ENCODE measurements around the gene ITGA8.
"Not testable (repeated sequence)": the region's sequence is repeated elsewhere in the genome, so short reads cannot be mapped to it uniquely, and the experiment has no call there.

The ITGA8 gene
- 0 to 1.5 reads per million in 2 donors for total RNA-seq

DNA sequence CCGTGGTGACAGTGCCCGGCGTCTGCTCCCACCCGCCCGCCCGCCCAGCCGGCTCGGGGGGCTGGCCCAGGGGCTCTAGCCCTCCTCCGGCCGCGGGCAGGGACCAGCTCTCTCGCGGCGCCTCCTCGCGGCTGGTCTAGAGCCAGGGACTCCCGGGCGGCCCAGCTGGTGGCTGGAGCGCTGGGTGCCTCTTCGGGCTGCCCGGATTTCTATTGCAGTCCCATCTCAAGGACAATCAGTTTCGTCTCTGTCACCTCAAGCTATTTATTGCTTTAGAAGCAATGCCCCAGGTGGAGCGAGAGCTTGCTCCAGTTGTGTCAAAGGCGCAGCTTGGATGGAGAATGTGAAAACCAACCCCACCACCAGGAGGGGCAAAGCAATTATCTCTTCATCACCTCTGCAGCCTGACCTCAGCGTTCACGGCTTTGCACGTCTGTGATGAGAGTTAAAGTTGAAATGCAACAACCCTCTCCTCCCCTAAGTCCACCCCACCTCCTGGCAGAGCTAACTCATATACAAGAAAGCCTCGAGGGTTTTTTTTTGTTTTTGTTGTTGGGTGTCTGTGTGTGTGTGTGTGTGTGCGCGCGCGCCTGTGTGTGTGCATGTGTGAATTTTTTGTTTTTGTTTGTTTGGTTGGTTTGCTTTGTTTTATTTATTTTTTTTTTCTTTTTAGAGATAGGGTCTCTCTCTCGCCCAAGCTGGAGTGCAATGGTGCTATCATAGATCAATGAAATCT lies at the start of gene ITGA8:
ITGA8 (minus strand) TSS at position 24 of the 736 bp plus-strand sequence. CDS start 151 bp downstream, outside the sequence.
- peak in 1 of 5 experiments; percentile 59 for DNase-seq

DNA sequence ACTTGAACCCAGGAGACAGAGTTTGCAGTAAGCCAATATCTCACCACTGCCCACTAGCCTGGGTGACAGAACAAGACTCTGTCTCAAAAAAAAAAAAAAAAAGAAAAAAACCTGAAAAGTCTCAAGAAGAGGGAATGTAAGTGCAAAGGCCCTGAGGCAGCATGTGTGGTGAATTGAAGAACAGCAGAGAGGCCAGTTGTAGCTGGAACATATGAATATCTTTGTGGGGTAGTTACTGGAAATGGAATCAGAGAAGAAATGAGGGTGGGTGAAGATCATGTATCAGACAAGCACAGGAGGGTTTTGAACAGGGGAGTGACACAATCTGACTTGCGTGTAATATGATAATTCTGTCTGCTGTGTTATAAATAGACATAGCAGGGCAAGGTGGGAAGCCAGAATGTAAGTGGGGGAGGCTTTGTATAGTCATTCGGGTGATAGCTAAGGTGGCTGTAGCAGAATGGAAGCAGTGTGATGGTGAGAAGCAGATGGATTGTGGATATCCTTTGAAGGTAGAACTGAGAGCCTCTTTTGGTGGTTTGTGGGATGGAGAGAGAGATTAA lies 45.3 kb upstream of the ITGA8 start:
- DNase-seq: no peak

DNA sequence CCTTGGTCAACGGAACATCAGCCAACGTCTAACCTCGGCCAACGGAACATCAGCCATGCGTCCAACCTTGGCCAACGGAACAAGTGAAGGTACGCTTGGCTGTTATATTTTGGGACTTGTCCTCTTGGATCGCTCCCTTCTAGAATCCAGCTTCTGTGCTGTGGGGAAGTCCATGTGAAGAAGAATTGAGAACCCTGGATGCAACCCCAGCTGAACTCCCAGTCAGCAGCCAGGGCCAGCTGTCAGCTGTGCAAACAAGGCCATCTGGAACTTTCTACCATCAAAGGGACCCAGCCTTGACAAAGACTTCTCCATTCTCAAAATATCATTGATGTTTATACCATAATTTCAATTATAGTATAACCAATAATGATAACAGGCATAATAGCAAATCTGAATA lies 43.3 kb upstream of the ITGA8 start:
- no peak for DNase-seq

DNA sequence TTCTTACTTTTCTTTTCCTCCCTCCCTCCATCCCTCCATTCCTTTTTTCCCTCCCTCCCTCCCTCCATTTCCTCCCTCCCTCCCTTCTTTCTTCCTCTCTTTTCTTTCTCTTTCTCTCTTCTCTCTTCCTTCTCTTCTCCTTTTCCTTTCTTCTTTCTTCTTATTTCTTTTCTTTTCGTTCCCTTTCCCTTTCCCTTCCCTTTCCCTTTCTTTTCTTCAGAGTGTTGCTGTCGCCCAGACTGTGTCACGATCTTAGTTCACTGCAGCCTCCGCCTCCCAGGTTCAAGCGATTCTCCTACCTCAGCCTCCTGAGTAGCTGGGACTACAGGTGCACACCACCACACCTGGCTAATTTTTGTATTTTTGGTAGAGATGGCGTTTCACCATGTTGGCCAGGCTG lies 42.5 kb upstream of the ITGA8 start:
- DNase-seq: not testable (repeated sequence)

DNA sequence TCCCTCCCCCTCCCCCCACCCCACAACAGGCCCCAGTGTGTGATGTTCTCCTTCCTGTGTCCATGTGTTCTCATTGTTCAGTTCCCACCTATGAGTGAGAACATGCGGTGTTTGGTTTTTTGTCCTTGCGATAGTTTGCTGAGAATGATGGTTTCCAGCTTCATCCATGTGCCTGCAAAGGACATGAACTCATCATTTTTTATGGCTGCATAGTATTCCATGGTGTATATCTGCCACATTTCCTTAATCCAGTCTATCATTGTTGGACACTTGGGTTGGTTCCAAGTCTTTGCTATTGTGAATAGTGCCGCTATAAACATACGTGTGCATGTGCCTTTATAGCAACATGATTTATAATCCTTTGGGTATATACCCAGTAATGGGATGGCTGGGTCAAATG lies 41.5 kb upstream of the ITGA8 start:
- not testable (repeated sequence) for DNase-seq

DNA sequence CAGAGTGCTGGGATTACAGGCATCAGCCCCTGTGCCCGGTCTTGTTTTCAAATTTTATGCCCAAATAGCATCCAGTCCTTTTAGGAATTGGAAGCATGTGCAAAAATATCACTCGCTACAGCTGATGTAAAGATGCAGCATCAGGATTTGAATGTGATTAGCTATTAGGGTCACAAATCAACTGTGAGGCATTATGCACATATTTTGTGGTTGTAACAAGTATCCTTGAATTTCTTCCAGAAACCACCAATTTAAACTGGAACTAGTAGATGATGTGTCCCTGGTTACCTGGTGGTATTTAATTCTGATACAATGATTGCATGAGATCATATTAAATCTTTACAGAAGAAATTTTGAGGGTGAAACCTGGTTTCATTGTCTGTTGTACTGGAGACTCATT lies 41.0 kb upstream of the ITGA8 start:
- no peak for DNase-seq

DNA sequence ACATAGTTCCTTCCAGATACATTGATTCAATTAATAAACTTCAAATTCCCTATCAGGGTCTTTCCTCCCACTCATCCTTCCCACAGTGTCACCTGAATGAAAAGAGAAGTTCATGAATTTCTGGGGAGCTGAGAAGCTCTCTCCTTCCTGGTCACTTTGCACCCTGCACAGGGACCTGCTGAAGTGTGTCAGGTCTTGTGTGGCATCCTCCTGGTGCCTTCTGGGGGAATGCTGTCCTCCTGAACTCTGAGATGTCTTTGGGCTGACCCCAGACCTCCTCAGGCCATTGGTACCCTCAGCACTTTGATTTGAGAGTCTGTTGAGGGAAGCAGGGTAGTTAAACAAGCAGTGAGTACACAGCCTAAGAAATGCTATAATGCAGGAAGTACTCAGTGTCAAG lies 39.5 kb upstream of the ITGA8 start:
- no peak for DNase-seq

DNA sequence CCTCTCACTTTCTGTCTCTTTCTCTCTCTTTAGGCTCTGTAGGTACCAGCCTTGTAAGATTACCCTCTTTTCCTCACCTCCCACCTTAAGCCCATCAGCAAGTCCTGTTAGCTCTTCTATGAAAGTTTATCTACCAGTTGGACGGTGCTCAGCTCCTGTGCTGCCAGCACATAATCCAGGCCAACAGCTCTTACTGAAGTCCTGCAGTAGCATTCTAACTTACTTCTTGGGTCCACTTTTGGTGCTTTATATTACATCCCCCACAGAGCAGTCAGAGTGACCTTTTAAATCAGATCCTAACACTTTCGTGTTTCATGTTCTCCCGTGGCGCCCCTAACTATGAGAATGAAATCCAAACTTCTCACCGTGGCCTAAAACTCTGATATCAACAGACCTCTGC lies 38.9 kb upstream of the ITGA8 start:
- no peak for DNase-seq

DNA sequence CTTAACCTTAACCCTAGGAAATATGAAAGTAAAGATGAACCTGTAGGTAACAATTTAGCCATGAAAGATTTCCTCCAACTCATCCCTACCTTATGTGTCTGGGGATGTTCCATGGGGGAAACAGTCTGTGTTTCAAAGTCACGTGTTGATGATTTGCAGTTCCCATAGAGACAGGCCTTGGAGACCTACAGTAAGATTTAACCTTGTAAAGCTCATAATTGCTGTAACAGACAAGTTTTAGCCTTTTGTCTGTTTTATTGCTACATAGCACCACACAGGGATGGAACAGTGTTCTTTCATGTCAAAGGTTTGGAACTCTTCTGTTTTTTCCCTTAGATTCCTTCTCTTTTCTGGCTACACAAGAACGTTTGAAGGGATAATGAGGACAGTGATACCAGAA lies 35.2 kb upstream of the ITGA8 start:
- no peak for DNase-seq

DNA sequence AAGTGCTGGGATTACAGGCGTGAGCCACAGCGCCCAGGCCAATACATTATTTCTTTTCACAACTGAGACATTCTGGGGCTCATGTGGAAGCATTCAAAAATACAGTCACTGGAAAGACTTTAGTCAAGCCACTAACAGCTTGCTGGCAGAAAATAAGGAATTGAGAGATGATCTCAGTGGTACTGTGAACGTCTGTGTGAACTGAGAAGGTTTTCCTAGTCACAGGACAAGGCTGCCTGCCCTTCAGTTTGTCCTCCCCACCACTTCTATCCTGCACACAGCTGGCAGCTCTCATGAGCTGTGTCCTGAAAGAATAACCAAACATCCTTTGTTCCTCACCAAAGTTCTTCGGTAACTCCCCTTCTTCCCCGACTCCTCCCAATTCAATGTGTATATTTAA lies 31.3 kb upstream of the ITGA8 start:
- DNase-seq: no peak

DNA sequence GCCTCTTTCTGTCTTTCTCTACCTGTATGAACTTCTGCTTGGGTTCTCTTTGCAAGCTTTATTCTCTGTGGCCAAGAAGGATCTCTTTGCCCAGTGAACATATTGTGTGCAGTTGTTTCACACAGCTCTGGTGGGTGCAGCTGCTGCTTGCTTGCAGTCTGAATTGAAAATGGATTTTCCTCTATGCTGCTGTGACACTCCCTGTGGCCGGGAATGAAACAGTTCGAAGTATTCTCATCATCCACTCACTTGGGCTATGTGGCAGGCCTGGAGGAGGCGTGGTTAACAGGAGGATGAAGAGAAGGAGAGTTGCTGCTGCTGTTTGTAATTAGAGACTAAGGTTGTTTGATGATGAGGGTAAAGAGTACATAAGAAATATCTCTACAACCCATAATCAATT lies 28.4 kb upstream of the ITGA8 start:
- DNase-seq: no peak

DNA sequence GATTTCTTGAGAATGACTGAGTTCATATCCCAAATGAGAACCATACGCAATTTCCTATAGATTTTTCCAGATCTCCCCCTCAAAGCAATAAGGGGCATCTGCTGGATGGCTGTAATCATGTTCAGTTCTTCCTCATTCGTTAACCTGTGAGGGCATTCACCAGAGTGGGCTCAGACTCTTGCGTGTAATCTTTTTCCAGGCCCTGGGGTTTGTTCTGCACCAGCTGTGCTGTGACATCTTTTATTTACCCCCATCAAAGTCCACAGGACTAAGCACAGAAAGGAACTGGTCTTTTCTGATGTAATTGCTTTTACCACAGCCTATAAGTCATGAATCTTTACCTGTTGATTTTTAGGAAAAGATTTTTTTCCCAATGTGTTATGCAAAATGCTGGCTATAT lies 27.9 kb upstream of the ITGA8 start:
- DNase-seq: no peak

DNA sequence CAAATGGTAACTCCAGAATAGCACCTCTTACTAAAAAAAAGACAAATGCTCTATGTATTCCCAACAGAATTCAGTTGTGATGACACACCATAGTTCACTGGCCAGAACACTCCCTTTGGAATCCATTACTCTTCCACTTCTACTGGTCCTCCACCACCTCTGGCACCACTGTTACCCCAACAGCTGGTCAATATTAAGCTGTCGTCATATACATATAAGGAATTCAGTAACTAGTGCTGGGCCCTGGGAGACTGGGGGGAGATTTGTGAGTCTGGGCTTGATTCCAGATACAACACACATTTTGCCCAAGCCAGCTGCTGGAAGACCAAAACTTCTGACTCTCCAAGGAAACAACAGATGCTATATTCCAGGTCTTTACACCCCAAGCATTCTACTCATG lies 26.0 kb upstream of the ITGA8 start:
- DNase-seq: no peak

DNA sequence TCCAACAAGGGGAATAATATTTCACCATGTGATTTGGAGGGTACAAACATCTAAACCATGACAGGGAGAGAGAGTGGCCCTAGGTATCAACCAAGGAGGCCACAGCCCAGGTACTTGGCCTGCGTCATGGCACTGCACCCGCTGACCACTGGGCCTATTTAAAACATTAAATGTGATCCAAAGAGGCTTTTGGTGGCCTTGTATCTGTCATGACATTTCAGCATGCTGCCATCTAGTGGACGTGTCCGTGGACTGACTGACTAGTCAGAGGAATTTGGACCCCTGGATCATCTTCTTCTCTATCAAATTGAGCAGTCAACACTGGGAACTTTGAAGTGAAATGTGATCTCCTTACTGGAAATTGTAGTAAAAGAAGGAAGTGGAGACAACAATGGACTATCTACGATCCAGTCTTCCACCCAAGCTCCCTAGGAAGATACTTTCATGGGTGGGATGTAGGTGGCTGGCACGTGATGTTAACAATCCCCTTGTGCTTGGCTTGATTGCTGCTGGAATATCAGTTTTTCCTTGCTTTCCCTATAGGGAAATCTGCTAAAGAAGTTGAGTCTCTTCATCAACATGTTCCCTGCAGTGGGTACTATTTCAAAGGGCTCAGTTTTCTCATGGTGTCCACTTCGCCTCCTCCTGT lies 24.6 kb upstream of the ITGA8 start:
- DNase-seq: peak in 1 of 5 experiments; percentile 57

DNA sequence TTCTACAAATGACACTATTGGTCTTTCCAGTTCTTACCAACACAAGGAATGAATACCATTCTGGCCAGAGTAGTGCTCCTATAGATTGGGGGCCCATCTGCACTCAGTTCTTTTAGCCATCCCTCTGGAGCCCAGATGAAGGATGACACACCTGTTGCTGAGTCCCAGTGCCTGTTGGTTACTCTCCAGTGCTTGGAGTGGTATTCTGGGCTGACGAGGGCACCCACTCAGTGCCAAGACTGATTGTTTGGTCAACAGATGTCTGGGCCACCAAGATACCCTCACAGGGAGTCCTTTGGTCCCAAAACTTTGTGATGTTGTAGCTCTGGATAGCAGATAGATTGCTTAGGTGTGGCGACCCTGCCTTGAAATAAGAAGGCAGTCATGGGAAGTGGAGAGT lies 23.7 kb upstream of the ITGA8 start:
- DNase-seq: no peak

DNA sequence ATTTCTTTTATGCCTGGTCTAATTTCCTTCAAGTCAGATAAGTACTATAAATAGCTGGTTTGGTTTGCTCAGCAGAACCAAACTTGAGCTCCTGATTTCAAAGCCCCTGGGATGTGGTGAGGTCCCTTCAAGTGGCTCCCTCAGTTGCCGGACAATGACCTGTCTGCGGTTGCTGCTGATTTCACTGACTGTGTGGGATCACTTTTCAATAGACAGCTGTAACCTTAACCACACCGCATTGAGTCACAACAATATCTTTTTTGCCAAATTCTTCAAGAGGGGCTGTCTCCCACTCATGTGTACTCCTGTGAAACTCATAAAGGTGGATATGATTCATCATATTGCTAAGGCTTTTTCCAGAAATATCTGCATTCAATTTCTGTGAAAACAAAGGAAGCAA lies 23.1 kb upstream of the ITGA8 start:
- DNase-seq: no peak

DNA sequence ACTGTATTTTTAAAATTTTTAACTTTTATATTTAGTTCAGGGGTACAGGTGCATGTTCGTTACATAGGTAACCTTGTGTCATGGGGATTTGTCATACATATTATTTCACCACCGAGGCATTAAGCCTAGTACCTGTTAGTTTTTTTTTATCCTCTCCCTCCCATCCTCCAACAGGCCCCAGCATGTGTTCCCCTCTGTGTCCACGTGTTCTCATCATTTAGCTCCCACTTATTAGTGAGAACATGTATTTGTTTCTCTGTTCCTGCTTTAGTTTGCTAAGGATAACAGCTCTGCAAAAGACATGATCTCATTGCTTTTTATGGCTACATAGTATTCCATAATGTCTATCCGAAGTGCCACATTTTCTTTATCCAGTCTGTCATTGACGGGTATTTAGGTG lies 22.4 kb upstream of the ITGA8 start:
- DNase-seq: no peak

DNA sequence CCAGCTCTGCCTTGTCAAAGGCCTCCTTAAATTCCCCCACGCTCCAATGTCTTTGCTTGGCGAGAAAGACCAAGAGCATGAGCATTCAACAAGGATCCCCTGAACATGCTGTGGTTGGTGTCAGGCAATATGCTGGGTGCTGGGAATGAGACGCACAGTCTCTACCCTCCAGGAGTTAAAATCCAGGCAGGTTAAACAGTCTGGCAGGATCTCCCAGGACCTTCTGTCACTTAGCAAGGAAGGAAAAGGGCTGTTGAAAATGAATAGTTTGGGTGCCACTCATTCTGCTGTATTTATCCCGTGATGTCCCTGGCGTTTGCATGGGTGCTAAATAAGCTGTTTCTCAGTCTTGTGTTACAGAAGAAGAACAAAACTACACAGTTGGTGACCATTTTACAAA lies 21.9 kb upstream of the ITGA8 start:
- no peak for DNase-seq

DNA sequence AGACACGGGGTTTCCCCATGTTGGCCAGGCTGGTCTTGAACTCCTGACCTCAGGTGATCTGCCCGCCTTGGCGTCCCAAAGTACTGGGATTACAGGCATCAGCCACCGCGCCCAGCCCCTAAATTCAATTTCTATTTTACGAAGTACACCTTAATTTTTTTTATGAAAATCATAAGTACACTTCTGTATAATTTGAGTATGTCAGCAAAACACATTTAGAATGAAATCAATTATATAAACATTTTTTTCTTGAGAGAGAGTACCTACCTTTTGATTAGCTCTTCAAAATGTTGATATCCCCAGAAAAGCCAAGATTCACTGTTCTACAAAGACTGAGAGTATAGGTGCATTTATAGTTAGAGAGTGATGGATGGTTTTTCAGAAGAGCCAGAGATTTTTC lies 20.5 kb upstream of the ITGA8 start:
- DNase-seq: no peak

DNA sequence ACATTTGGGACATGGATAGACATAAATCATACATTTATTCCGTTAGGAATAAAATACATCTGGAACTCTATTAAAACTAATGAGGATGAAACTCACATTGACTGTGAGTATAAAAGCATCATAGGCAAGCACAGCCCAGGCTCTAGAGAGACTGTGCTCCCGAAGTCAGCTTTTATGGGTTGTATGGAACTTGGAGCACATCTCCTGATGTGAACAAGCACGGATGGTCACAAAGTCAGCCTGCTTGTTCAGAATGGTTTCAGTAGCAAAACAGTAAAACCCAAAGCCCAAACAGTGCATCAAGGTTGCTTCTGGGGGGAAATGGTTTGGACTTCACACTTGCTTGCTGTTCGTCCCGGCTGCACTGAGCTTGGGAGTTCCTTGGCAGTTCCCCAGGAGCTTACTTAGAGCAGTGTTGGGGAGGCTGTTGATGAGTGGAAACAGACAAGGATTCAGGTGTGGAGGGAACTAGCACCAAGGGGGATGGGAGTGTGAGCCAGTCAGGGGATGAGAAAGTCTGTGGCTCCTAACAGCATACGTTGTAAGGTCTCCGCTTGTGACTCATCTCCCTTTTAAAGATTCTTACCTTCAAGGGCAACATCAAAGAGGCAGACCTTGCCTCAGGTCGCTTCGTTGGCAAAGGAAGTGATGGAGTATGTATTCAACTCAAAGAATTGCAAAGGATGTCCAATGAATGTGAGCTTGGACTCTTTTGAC lies 19.7 kb upstream of the ITGA8 start:
- no peak for DNase-seq

DNA sequence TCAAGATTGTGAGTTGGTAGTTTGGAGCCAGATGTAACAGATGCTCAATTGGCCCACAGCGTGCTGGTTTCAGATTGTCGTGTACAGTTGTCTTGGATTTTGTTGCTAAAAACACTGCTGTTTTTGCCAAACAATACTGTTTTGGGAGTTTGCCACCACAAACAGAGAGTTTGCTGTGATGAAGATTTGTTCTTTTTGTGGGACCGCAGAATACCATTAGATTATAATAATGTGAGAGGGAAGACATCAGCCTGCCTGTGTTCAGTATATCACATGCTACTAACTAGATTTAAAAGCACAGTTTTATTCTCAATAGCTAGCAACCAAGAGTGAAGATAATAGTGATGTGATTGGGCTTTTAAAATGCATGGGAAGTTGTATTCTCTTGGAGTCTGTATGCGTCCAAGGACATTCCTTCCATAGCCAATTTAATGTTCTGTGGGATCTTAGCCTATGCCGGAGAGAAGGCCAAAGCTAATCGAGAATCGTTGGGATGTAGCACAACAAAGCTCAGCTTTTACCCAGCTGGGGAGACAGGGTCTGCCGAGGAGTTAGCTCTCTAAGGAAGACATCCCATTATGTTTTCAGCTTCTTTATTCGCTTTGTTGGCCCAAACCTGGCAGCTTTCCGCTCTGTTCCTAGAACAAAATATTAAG lies 18.7 kb upstream of the ITGA8 start:
- DNase-seq: no peak

DNA sequence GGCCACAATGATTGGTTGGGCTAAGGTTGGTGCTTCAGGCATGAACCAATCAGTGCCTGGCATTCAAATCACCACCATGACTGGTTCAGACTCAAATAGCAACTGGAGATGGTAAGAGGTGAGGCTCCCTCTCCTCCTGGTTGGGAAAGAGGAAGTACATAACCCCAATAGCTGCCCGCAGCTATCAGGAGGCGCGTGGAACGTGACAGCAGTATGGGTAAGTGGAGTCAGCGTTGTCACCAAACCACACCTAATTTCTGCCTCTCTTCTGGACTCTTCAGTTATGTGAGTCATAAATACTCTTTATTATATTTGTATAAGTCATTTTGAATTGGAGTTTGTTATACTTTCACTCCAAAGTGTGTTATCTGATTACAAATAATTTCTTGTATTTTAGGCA lies 17.9 kb upstream of the ITGA8 start:
- no peak for DNase-seq

DNA sequence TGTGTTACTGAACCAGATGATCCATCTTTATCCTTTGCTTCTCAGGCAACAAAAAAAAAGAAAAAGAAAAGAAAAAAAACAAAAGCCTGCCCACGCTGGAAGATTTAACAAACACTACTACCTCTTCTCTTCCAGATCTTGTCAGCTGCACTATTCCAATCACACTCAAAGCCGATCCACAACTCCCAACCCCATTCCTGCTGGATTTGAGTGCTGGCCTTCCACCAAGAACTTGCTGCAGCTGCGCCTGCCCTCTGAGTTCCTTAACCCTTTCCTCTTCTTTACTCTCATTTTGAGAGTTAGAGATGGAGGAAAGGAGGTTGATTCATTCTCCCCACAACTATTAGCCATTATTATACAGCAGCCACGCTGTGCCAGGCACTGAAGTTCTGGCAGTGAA lies 16.0 kb upstream of the ITGA8 start:
- no peak for DNase-seq
